Chondrocyte (in vitro differentiated cells): ENCODE data around the gene FRMD4A. TPM values are rescaled to one million over a fixed set of nuclear protein-coding genes. Genes with fewer than 3 reads are reported as not detected.

Source experiments
- DNase-seq: peaks from one replicate; pipeline ENCODE4 v3.0.0; 2021; ENCODE audit warnings: mixed read lengths, low spot score
- H3K27ac Mint-ChIP-seq: one replicate; pipeline ENCODE4 v1.8.0; 2021; ENCODE audit warnings: mild to moderate bottlenecking, moderate library complexity, mixed read lengths; ENCODE audit not compliant: unreplicated experiment
- H3K27me3 Mint-ChIP-seq: 2 replicates; pipeline ENCODE4 v1.8.0; 2021; ENCODE audit warnings: low read depth, mixed read lengths
- H3K36me3 Mint-ChIP-seq: 2 replicates; pipeline ENCODE4 v1.8.0; 2021; ENCODE audit warnings: low read depth, mixed read lengths
- H3K4me1 Mint-ChIP-seq: 2 replicates; pipeline ENCODE4 v1.8.0; 2021; ENCODE audit warnings: low read depth, mild to moderate bottlenecking, mixed read lengths
- H3K4me3 Mint-ChIP-seq: one replicate; pipeline ENCODE4 v1.8.0; 2021; ENCODE audit warnings: mild to moderate bottlenecking, moderate library complexity, mixed read lengths; ENCODE audit not compliant: unreplicated experiment
- H3K9me3 Mint-ChIP-seq: 2 replicates; pipeline ENCODE4 v1.8.0; 2021; ENCODE audit warnings: low read depth, mixed read lengths
- total RNA-seq: library from RNA; stranded (reverse); gene quantifications from 3 replicates; pipeline ENCODE4 v1.2.1, GENCODE V29; 2021
- TF ChIP-seq, protein P1 (sequence below): fragments of 200-600 bp; sonication (generic); IDR thresholded peaks from 2 replicates; pipeline ENCODE4 v1.5.0; 2021; ENCODE audit warnings: antibody characterized with exemption, mild to moderate bottlenecking, moderate library complexity

FRMD4A gene
- total RNA-seq, 1 donor from 2014 or later, result 129 TPM

DNA sequence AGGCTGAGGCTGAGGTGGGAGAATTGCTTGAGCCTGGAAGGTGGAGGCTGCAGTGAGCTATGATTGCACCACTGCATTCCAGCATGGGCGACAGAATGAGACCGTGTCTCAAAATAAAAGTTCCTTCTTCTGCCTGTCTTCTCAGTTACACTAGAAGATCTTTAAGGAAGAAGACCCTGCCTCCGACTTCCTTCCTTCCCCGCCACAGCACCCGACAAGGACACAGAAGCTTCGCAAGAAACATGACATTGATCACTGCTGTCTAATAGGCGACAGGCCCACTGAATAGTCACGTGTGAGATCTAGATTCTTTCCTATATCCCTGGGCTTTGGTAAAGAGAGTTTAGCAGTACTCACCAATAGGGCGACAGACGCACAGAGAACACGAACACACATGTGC, 625.8 kb downstream of the FRMD4A start:
- no peaks in the 10 kb centered on the region for H3K27me3 Mint-ChIP-seq
- H3K4me1 Mint-ChIP-seq, result peaks cover 81% of the 10 kb centered on the region
- no peak for DNase-seq
- no peak overlapping the region for H3K27ac Mint-ChIP-seq
- TF ChIP-seq, protein P1, sequence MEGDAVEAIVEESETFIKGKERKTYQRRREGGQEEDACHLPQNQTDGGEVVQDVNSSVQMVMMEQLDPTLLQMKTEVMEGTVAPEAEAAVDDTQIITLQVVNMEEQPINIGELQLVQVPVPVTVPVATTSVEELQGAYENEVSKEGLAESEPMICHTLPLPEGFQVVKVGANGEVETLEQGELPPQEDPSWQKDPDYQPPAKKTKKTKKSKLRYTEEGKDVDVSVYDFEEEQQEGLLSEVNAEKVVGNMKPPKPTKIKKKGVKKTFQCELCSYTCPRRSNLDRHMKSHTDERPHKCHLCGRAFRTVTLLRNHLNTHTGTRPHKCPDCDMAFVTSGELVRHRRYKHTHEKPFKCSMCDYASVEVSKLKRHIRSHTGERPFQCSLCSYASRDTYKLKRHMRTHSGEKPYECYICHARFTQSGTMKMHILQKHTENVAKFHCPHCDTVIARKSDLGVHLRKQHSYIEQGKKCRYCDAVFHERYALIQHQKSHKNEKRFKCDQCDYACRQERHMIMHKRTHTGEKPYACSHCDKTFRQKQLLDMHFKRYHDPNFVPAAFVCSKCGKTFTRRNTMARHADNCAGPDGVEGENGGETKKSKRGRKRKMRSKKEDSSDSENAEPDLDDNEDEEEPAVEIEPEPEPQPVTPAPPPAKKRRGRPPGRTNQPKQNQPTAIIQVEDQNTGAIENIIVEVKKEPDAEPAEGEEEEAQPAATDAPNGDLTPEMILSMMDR, result no peak
- no peak overlapping the region for H3K4me3 Mint-ChIP-seq
- H3K36me3 Mint-ChIP-seq, result peaks cover 31% of the 10 kb centered on the region
- no peaks in the 10 kb centered on the region for H3K9me3 Mint-ChIP-seq

DNA sequence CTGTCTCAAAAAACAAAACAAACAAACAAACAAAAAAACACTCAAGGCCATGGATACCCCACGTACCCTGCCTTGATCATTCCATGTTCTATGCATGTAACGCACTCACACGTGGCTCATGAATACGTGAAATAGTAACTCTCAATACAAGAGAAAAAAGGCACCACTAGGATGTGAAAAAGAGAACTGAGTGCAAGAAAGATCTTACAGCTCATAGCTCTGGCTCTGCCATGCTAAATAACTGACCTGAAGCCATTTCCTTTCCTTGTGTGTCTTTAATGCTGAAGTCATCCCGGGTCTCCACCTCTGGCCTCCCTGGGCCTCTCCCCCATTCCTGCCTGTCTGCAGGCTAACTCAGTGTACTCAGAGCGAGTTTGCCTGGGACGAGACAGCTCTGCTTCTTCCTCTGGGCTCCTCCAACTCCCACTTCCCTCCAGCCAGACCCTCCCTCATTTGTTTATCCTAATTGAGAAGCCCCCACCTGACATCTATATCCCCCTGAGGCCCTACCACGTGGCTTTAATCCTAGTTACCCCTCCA, 626.7 kb downstream of the FRMD4A start:
- H3K9me3 Mint-ChIP-seq, result no peaks in the 10 kb centered on the region
- H3K4me1 Mint-ChIP-seq, result peaks cover 72% of the 10 kb centered on the region
- TF ChIP-seq, protein P1, result no peak
- no peak overlapping the region for H3K4me3 Mint-ChIP-seq
- peak overlapping the region; percentile 82 for H3K27ac Mint-ChIP-seq
- peaks cover 38% of the 10 kb centered on the region for H3K36me3 Mint-ChIP-seq
- H3K27me3 Mint-ChIP-seq, result no peaks in the 10 kb centered on the region
- no peak for DNase-seq

DNA sequence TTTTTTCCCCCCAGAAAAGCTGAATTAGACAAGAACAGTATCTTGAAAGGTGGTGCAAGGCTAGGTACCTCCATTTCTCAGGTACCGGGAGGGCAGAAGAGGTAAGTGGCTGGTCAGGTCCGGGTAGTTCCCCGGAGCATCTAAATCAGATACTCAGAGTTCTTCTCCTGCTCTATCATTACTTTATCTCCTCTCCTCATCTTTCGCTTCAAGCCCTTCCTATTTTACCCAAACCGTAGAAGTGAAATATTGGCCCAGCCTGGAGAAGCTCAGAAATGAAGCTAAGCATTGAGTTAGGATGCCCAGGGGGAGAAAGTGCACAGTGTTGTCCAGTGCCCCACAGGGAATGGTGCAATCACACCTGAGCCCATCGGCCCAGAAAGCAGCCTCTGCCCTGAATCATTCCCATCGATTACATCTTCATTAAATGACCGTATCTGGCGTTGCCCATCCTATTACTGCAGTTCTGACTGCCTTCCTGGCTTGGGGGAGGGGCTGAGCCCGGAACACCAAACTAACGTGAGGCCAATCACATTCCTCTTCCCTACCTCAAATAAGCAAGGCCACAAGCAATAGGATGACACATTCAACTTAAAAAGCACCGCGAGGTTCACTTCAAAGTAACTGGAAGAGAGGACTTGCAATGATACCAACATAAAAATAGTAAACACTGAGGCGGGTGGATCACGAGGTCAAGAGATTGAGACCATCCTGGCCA, 627.5 kb downstream of the FRMD4A start:
- Mint-ChIP-seq H3K4me3 (no peak overlapping the region), H3K27ac (peak overlapping the region; percentile 4), H3K27me3 (no peaks in the 10 kb centered on the region), H3K36me3 (peaks cover 38% of the 10 kb centered on the region), H3K9me3 (no peaks in the 10 kb centered on the region), H3K4me1 (peaks cover 64% of the 10 kb centered on the region)
- TF ChIP-seq, protein P1, result no peak
- DNase-seq, result no peak

DNA sequence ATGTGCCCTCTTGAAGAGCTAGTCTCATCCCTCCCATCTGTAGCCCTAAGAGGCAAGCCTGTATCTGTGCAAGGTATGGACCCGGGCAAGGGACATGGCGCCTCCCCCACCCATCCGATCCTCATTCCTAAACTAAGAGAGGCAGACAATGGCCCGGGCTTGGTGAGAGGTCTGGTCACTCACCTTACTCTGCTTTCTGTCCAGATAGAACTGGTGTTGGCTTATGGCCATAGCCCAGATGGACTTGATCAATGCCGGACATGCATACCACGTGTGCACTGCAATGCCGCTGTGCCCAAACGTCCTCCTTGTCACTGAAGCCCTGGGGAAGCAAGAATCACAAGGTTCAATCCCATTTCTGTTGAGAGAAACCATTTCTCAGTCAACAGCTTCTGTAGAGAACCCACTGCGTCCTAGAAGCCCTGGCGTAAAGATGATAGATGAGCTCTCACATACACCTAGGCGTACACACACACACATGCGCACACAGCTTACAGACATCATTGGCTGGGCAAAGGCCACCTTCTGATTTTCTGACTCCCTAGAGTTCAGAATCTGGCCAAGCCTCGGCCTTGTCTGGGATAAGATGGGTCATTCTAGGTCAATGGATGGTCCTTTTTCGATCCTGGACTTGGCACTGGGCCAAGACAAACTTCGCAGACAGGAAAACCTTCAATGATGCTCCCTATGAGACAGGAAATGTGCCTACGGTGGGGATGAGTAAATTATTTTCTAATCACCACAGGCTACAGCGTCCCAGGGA, 629.4 kb downstream of the FRMD4A start:
- TF ChIP-seq, protein P1, result no peak
- no peak for DNase-seq
- no peaks in the 10 kb centered on the region for H3K9me3 Mint-ChIP-seq
- peak overlapping the region; percentile 27 for H3K27ac Mint-ChIP-seq
- H3K4me1 Mint-ChIP-seq, result peaks cover 44% of the 10 kb centered on the region
- H3K27me3 Mint-ChIP-seq, result no peaks in the 10 kb centered on the region
- H3K4me3 Mint-ChIP-seq, result no peak overlapping the region
- H3K36me3 Mint-ChIP-seq, result peaks cover 48% of the 10 kb centered on the region

DNA sequence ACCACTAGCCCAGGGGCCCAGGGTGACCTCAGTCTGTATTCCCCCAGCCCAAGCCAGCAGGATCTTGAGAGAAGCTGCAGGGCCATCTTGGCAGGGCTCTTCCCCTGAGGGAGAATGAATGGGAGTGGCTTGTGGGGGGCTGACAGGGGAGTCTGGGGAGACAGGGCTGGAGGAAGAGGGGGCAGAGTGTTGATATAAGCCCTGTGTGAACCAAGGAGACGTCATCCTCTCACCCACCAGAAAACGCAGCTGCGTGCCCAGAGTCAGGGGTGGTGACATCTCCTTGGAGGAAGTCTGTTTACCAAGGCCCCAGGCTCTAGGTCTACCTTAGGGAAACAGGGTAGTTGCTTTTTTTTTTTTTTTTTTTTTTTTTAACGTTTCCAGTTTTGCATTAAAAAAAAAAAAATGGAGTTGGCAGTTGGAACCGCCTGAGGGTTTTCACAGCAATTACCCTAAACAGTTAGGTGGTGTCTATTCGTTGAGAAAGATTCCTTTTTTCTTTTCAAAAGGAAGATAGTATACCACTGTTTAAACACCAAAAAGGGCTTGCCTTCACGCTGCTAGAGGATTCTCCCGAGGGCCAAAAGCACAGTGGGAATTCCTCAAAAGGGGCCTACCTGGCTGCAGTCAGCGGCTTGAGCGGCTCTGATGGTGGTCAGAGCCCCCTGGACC, 630.1 kb downstream of the FRMD4A start:
- H3K36me3 Mint-ChIP-seq, result peaks cover 51% of the 10 kb centered on the region
- no peak overlapping the region for H3K4me3 Mint-ChIP-seq

More for the DNA sequence above, 630.1 kb downstream of the FRMD4A start:
- Mint-ChIP-seq H3K4me1 (peaks cover 37% of the 10 kb centered on the region), H3K9me3 (no peaks in the 10 kb centered on the region), H3K27ac (no peak overlapping the region), H3K27me3 (no peaks in the 10 kb centered on the region)
- no peak for DNase-seq
- TF ChIP-seq, protein P1, result no peak
